Fibroblast of lung (primary cell): Measurements from ENCODE around the gene MXD1.

Source experiments
- CTCF ChIP-seq, 2 donors: IDR thresholded peaks in 1 of 2; conservative IDR thresholded peaks in 1 of 2; 1 replicate in 1 of 2; 2 replicates in 1 of 2; pipeline ENCODE4 v1.5.1; 2011 to 2012; ENCODE audit warnings: low read length in 2 of 2, control low read depth in 1 of 2, inconsistent platforms in 1 of 2, low read depth in 1 of 2, mild to moderate bottlenecking in 1 of 2
- EZH2 ChIP-seq: IDR thresholded peaks from 2 replicates; pipeline ENCODE4 v1.5.1; 2012; ENCODE audit warnings: low read length, control low read depth, mild to moderate bottlenecking; ENCODE audit errors: missing control alignments

GRCh38 chr2:69960821-69961220, 45.9 kb downstream of the MXD1 start:
- TF ChIP-seq CTCF (conservative IDR thresholded peaks at IDR 0.05 in 1 of 2, IDR thresholded peaks at IDR 0.05 in 1 of 2; ENCODE audit: low read depth in 1 of 2, low read length in 2 of 2): no peak
- TF ChIP-seq EZH2: no peak
